Measurements from ENCODE around the gene SEMA4D. TPM values are rescaled to one million over a fixed set of nuclear protein-coding genes. Genes with fewer than 3 reads are reported as not detected.

Gene SEMA4D
- total and polyA plus RNA-seq, 9 of the 15 experiments (the other 6 are each of a cell fraction or from before 2014, with no cell fraction given) = 0.38 to 5.1 (median 1.8) TPM

- Histone ChIP-seq H3K9me1 (ENCODE audit: control insufficient read depth, insufficient read depth, low read length) (no peaks in the 10 kb centered on the region), H3K27ac (ENCODE audit: extremely low read depth, low read depth, low read length) (no peak overlapping the region), H3K9me3 (replicated peaks; ENCODE audit: control insufficient read depth, insufficient read depth, low read depth, low read length) (no peaks in the 10 kb centered on the region), H3K4me3 (no peak overlapping the region), H3K4me2 (ENCODE audit: insufficient read depth, low read length) (no peak overlapping the region), H3K36me3 (ENCODE audit: control insufficient read depth, insufficient read depth, low read length) (no peaks in the 10 kb centered on the region), H3K27me3 (ENCODE audit: control insufficient read depth in 2 of 2, insufficient read depth in 2 of 2, low read length in 2 of 2) (peaks cover 0 to 56% of the 10 kb centered on the region in 2 experiments; a peak in 3 of 5 replicates), H3K9ac (ENCODE audit: insufficient read depth in 1 of 2, low read depth in 2 of 2, low read length in 2 of 2) (no peak overlapping the region), H3K4me1 (replicated peaks in 1 of 2; ENCODE audit: control insufficient read depth in 2 of 2, insufficient read depth in 2 of 2, low read length in 2 of 2) (no peaks in the 10 kb centered on the region), H4K20me1 (replicated peaks; ENCODE audit: control insufficient read depth, insufficient read depth, low read length) (no peaks in the 10 kb centered on the region), H2AFZ (ENCODE audit: low read depth, low read length) (no peak overlapping the region), H3K79me2 (ENCODE audit: control insufficient read depth, insufficient read depth, low read length) (no peaks in the 10 kb centered on the region)
- ChIA-PET CTCF (ENCODE audit: low intra/inter-chr PET ratio) (no interaction called here), POLR2A (no interaction called here)
- intact Hi-C loops (cut with micrococcal nuclease) = no loop called here
- in situ Hi-C loops (cut with MboI) = no loop called here
- no peak for DNase-seq (ENCODE audit: extremely low read depth in 1 of 4, low spot score in 3 of 4)
- no peak for ATAC-seq
- no TSS peak for BruUV-seq (replicated peaks)
- WGBS (ENCODE audit: insufficient coverage, low coverage, missing lambda C conversion rate) = 5% methylated on average over 8 of the region's 13 CpGs
- FAIRE-seq = no peak
- TF ChIP-seq TCF7 (IDR thresholded peaks at IDR 0.05; ENCODE audit: borderline replicate concordance) (no peak), HINFP (tag; conservative IDR thresholded peaks at IDR 0.05; ENCODE audit: low read depth) (no peak), ZNF311 (CRISPR knock-in tag; IDR thresholded peaks at IDR 0.05) (no peak), MAFG (tag; conservative IDR thresholded peaks at IDR 0.05) (no peak), HDGF (IDR thresholded peaks at IDR 0.05) (no peak), MBD2 (IDR thresholded peaks at IDR 0.05; ENCODE audit: borderline replicate concordance, low read depth) (no peak), GABPB1 (CRISPR knock-in tag; IDR thresholded peaks at IDR 0.05) (no peak), BRF1 (IDR thresholded peaks at IDR 0.05; ENCODE audit: borderline replicate concordance, extremely low read depth, insufficient read length) (no peak), TCF7L2 (IDR thresholded peaks at IDR 0.05; ENCODE audit: low read depth, low read length) (no peak), TGIF2 (CRISPR knock-in tag; IDR thresholded peaks at IDR 0.05) (no peak), ETV6 (IDR thresholded peaks at IDR 0.05; ENCODE audit: borderline replicate concordance in 1 of 2, low read depth in 2 of 2, low read length in 1 of 2) (no peak), ETV6 (CRISPR knock-in tag; IDR thresholded peaks at IDR 0.05; ENCODE audit: borderline replicate concordance) (no peak), SREBF2 (CRISPR knock-in tag; IDR thresholded peaks at IDR 0.05) (no peak), SRSF3 (IDR thresholded peaks at IDR 0.05; ENCODE audit: insufficient read depth, low read length) (no peak), GABPA (tag; conservative IDR thresholded peaks at IDR 0.05; ENCODE audit: low read depth) (no peak), FOXO4 (CRISPR knock-in tag; IDR thresholded peaks at IDR 0.05) (no peak)
- TF ChIP-seq, protein P1, sequence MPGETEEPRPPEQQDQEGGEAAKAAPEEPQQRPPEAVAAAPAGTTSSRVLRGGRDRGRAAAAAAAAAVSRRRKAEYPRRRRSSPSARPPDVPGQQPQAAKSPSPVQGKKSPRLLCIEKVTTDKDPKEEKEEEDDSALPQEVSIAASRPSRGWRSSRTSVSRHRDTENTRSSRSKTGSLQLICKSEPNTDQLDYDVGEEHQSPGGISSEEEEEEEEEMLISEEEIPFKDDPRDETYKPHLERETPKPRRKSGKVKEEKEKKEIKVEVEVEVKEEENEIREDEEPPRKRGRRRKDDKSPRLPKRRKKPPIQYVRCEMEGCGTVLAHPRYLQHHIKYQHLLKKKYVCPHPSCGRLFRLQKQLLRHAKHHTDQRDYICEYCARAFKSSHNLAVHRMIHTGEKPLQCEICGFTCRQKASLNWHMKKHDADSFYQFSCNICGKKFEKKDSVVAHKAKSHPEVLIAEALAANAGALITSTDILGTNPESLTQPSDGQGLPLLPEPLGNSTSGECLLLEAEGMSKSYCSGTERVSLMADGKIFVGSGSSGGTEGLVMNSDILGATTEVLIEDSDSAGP (CRISPR knock-in tag; IDR thresholded peaks at IDR 0.05) = no peak
- TF ChIP-seq, protein P2, sequence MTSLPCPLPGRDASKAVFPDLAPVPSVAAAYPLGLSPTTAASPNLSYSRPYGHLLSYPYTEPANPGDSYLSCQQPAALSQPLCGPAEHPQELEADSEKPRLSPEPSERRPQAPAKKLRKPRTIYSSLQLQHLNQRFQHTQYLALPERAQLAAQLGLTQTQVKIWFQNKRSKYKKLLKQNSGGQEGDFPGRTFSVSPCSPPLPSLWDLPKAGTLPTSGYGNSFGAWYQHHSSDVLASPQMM (CRISPR knock-in tag; IDR thresholded peaks at IDR 0.05) = no peak
These were observed 51.5 kb downstream of the SEMA4D start for GRCh38 chr9:89446261-89446960.

All from K562 (cell line).